SK-N-SH (cell line): ENCODE results near the gene TK2.

ENCODE experiments used
- CTCF ChIP-seq: fragments of 200-600 bp; sonication (generic); IDR thresholded peaks from 2 replicates; pipeline ENCODE4 v1.6.1; 2017; ENCODE audit warnings: antibody characterized with exemption, mild to moderate bottlenecking, moderate library complexity
- FOXM1 ChIP-seq: IDR thresholded peaks from 2 replicates; pipeline ENCODE4 v1.4.0; 2012; ENCODE audit warnings: low read depth, mild to moderate bottlenecking
- GATA2 ChIP-seq: sonication (generic); formaldehyde crosslinking; IDR thresholded peaks from 2 replicates; pipeline ENCODE4 v1.5.0; 2020; ENCODE audit warnings: mild to moderate bottlenecking, missing genetic modification reagents
- IRF3 ChIP-seq: fragments of 150-350 bp; IDR thresholded peaks from 2 replicates; pipeline ENCODE4 v1.6.1; 2016; ENCODE audit warnings: mild to moderate bottlenecking, low read depth, low read length
- TF ChIP-seq, protein P1 (sequence below): IDR thresholded peaks from 2 replicates; pipeline ENCODE4 v1.4.0; 2012; ENCODE audit warnings: low read depth, borderline replicate concordance

DNA sequence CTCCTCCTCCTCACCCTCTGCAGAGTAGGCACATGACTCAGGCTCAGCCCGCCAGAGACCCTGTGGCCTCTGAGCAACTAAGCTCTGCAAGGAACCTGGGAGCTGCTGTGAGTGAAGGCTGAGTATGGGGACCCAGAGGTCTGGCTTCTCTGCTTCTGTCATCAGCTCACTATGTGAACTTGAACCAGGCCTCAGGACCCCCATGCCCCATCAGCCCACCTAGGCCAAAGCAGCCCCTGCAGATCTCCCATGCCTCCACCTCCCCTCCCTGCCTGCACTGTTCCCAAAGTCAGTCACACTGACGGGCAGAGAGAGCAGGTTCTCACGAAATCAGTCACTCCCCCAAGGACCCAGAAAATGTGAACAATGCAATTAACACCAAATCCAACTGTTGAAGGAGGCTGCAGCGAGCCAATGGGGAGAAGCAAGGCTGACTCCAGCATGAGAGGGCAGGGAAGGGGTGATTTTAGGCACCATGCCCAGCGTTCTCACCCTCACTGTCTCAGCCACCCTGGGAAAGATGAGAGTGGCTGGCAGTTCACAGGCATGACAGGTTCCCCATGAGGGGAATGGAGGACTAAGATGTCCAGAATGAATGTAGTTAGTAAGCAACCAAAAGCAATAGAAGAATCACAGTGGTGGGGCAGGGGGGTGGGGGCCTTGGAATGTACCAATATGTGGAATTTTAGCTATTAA is 62.2 kb downstream of the TK2 start:
- TF ChIP-seq CTCF (no peak), IRF3 (no peak), GATA2 (CRISPR knock-in tag) (no peak), FOXM1 (no peak)
- TF ChIP-seq, protein P1, sequence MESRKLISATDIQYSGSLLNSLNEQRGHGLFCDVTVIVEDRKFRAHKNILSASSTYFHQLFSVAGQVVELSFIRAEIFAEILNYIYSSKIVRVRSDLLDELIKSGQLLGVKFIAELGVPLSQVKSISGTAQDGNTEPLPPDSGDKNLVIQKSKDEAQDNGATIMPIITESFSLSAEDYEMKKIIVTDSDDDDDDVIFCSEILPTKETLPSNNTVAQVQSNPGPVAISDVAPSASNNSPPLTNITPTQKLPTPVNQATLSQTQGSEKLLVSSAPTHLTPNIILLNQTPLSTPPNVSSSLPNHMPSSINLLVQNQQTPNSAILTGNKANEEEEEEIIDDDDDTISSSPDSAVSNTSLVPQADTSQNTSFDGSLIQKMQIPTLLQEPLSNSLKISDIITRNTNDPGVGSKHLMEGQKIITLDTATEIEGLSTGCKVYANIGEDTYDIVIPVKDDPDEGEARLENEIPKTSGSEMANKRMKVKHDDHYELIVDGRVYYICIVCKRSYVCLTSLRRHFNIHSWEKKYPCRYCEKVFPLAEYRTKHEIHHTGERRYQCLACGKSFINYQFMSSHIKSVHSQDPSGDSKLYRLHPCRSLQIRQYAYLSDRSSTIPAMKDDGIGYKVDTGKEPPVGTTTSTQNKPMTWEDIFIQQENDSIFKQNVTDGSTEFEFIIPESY = no peak
